Heart right ventricle (tissue), 16 donors: ENCODE results near the gene DNAJB6. TPM values are rescaled to one million over a fixed set of nuclear protein-coding genes. Genes with fewer than 3 reads are reported as not detected.

Experiments used
- ATAC-seq, 8 donors: fragments of 200-7000 bp; cut with Tn5 transposase; one replicate each; pipeline ENCODE4 v1.9.1; 2020; ENCODE audit warnings: mild to moderate bottlenecking in 8 of 8, moderate library complexity in 8 of 8, moderate number of reproducible peaks in 1 of 8
- DNase-seq, 2 donors: peaks; one replicate each; pipeline ENCODE4 v3.0.0-alpha.2; 2020
- H3K27ac ChIP-seq, 10 donors: fragments of 200-600 bp; sonication (generic) in 2 of 10; one replicate each; pipeline versions ENCODE4 v1.5.0 to v1.8.0; 2020 to 2022; ENCODE audit warnings: mild to moderate bottlenecking in 3 of 10
- H3K27me3 ChIP-seq, 7 donors: fragments of 200-600 bp; one replicate each; pipeline ENCODE4 v1.8.0; 2021 to 2022; ENCODE audit warnings: mild to moderate bottlenecking in 2 of 7
- H3K36me3 ChIP-seq, 9 donors: fragments of 200-600 bp; sonication (generic) in 1 of 9; one replicate each; pipeline versions ENCODE4 v1.5.0 to v1.8.0; 2020 to 2022; ENCODE audit warnings: mild to moderate bottlenecking in 2 of 9
- H3K4me1 ChIP-seq, 9 donors: fragments of 200-600 bp; sonication (generic) in 1 of 9; one replicate each; pipeline versions ENCODE4 v1.5.0 to v1.8.0; 2020 to 2022; ENCODE audit warnings: mild to moderate bottlenecking in 4 of 9
- H3K4me3 ChIP-seq, 10 donors: fragments of 200-600 bp; sonication (generic) in 2 of 10; one replicate each; pipeline versions ENCODE4 v1.5.0 to v1.8.0; 2020 to 2022; ENCODE audit warnings: mild to moderate bottlenecking in 7 of 10, moderate library complexity in 2 of 10
- H3K9me3 ChIP-seq, 11 donors: fragments of 200-600 bp in 10 of 11; sonication (generic) in 2 of 11; one replicate each; pipeline versions ENCODE4 v1.5.0 to v1.8.0; 2013 to 2022; ENCODE audit warnings: mild to moderate bottlenecking in 2 of 11, control low read depth in 1 of 11, moderate library complexity in 1 of 11
- WGBS, 2 donors: extraction: QIAGEN DNeasy Blood & Tissue Kit; methylation state at CpG; one replicate each; pipeline ENCODE4 v1.1.7; 2013; ENCODE audit warnings: inconsistent platforms in 1 of 2; 5-methylcytosine and 5-hydroxymethylcytosine counted together
- intact Hi-C, 10 donors: fragments of 100-400 bp; cut with DNase I; formaldehyde crosslinking; loops; one replicate each; pipeline versions ENCODE4 v1.11.1 to v1.14.2; 2022
- polyA plus RNA-seq, 2 donors: library from polyadenylated mRNA; stranded (reverse); fragments of 200-250 nt; gene quantifications; one replicate each; pipeline ENCODE4 v1.2.3, GENCODE V29; 2013
- total RNA-seq, 10 donors: library from RNA; stranded (reverse); fragmentation: NEBNext Ultra II Directional in 3 of 10; extraction: Animal tissue kit (Norgen Biotek cat#: 25700) in 3 of 10; gene quantifications; one replicate each; pipeline versions ENCODE4 v1.2.1 to v1.2.4, GENCODE V29; 2021 to 2023
- TF ChIP-seq, protein P1 (sequence below), 9 donors: fragments of 200-600 bp; sonication (generic) in 2 of 9; IDR thresholded peaks; one replicate each; pipeline versions ENCODE4 v1.5.0 to v1.8.0; 2021 to 2022; ENCODE audit warnings: antibody characterized with exemption in 9 of 9, mild to moderate bottlenecking in 5 of 9, moderate library complexity in 1 of 9
- donor health status: Arrhythmogenic right ventricular cardiomyopathy.
- donor health status: ischemic (EF 13 %, LVEDD 7.1; RV severe dilation, severe dysfunction).
- donor health status: healthy with polysubstance abuse.
- donor health status: DM: no; HTN: yes; CAD: no.
- donor health status: DM: no; HTN: no; CAD: no.
- donor health status: ischemic (EF 25% LVEDD 6.9; RV normal size, moderate dysfunction).
- donor health status: ischemic (EF 25% LVEDD 5.7; RV mildly dilated, moderate dysfunction).
- donor health status: healthy.
- donor health status: DM: yes; HTN: yes; CAD: no.
- donor health status: Ischemic cardiomyopathy.
- donor health status: ischemic (EF 35%, LVEDD 5.7; RV mildly dilated, moderate dysfunction).
- donor health status: nonischemic (EF 11% LVEDD 7.7; RV severe dilation, severe dysfunction).
- donor health status: DM: yes; HTN: yes; CAD: no.
- donor health status: PGD.
- donor health status: ischemic (EF 29% LVEDD 5.4; RV normal size, mild dysfunction).
- donor health status: nonischemic (EF 23%, LVEDD 6.1; RV moderate dilation, normal function).

The DNAJB6 gene
- total and polyA plus RNA-seq, 12 donors: 114 to 200 (median 183) TPM

DNA sequence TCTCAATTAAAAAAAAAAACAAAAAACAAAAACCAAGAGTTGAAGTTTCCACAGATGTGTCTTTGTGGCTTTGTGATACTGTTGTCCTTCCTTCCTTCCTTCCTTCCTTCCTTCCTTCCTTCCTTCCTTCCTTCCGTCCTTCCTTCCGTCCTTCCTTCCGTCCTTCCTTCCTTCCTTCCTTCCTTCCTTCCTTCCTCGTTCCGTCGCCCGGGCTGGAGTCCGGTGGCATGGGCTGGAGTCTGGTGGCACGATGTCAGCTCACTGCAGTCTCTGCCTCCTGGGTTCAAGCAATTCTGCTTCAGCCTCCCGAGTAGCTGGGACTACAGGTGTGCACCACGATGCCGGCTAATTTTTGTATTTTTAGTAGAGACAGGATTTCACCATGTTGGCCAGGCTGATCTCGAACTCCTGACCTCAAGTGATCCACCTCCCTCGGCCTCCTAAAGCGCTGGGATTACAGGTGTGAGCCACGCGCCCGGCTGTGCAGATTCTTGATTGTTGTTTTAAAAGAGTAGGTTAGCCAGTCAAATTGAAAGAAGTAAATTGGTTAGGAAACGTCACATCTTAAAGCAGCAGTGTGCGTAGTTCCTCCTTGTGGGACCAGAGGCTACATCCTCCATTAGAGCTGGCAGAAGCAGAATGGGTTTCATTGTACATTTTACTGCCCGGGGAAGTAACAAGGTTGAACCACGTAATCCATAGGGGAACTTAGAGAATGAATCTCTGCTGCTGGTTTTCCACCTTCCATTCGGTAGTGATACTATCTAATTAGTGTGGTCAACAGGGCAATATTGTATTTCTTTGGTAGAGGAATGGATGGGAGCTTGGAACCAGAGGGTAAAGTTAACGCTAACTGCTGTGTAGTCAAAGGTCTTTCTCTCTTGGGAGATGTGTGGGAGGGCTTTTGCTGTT lies 20.6 kb downstream of the DNAJB6 start:
- H3K36me3 ChIP-seq: peaks cover 0 to 52% (median 3%) of the 10 kb centered on the region in 9 donors
- ATAC-seq (no peak), DNase-seq (no peak)
- no peaks in the 10 kb centered on the region for H3K27me3 ChIP-seq
- TF ChIP-seq, protein P1, sequence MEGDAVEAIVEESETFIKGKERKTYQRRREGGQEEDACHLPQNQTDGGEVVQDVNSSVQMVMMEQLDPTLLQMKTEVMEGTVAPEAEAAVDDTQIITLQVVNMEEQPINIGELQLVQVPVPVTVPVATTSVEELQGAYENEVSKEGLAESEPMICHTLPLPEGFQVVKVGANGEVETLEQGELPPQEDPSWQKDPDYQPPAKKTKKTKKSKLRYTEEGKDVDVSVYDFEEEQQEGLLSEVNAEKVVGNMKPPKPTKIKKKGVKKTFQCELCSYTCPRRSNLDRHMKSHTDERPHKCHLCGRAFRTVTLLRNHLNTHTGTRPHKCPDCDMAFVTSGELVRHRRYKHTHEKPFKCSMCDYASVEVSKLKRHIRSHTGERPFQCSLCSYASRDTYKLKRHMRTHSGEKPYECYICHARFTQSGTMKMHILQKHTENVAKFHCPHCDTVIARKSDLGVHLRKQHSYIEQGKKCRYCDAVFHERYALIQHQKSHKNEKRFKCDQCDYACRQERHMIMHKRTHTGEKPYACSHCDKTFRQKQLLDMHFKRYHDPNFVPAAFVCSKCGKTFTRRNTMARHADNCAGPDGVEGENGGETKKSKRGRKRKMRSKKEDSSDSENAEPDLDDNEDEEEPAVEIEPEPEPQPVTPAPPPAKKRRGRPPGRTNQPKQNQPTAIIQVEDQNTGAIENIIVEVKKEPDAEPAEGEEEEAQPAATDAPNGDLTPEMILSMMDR (IDR thresholded peaks at IDR 0.05): no peak
- no peak overlapping the region for H3K4me3 ChIP-seq
- peaks cover 11 to 91% (median 73%) of the 10 kb centered on the region in 9 donors for H3K4me1 ChIP-seq
- no peaks in the 10 kb centered on the region for H3K9me3 ChIP-seq
- 75 to 87% methylated on average over 21 to 24 of the region's 24 CpGs for WGBS, 2 donors
- peak overlapping the region in 8 of 10 donors; percentile 13 to 77 (median 72) for H3K27ac ChIP-seq
- intact Hi-C loops: no loop called here

DNA sequence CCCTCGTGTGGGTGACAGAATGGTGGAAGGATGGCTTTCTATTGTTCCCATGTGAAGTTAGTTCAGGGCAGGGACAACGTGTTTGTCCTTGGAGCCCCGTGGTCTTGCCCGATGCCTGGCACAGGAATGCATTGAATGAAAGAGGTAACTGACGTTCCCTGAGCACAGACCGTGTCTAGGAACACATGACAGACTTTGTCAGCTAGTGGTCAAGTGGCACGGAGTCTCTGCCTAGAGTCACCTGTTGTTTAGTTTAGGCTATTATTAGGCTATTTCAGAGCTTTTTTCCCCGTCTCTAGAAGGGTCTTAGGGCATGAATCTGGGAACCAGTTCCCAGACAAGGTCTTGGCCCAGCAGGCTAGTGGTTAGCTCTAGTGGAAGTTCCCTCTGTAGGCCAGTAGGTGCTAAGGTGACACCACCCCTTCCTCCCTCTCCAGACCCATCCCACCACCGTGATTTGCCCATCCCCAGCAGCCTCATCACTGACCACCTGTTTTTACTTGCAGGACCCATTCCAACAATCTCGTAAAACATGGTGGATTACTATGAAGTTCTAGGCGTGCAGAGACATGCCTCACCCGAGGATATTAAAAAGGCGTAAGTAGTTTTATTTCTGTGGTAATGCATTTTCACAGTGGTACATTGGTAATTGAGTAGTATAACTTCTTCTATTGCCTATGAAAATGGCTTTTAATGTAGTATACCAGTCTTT lies 21.4 kb downstream of the DNAJB6 start:
- Histone ChIP-seq H3K27ac (peak overlapping the region in 9 of 10 donors; percentile 13 to 77 (median 45)), H3K4me3 (no peak overlapping the region), H3K9me3 (no peaks in the 10 kb centered on the region), H3K36me3 (peaks cover 0 to 60% (median 6%) of the 10 kb centered on the region in 9 donors), H3K4me1 (peaks cover 11 to 83% (median 65%) of the 10 kb centered on the region in 9 donors), H3K27me3 (no peaks in the 10 kb centered on the region)
- intact Hi-C loops: no loop called here
- DNase-seq: peak in 1 of 2 donors; percentile 33
- WGBS, 2 donors: 58 to 69% methylated on average over 13 of the region's 13 CpGs
- peak in 7 of 8 donors; percentile 16 to 76 (median 55) for ATAC-seq
- TF ChIP-seq, protein P1 (IDR thresholded peaks at IDR 0.05): no peak

DNA sequence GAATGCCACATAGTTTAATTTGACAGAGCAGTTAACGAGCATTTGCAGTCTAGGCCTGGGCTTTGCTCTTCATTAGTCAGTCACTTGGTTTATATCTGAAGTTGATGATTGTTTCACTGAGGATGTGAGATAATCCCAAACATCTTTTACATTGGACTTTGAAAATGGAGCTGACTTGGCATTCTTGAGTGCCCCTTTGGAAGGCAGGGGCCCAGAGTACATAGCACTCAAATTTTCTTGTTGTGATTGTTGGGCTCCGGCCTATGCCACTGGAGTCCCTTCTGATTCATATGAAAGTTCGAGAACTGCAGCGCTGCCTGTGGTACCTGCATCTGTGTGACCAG lies 21.9 kb downstream of the DNAJB6 start:
- Histone ChIP-seq H3K9me3 (no peaks in the 10 kb centered on the region), H3K4me1 (peaks cover 11 to 81% (median 60%) of the 10 kb centered on the region in 9 donors), H3K4me3 (no peak overlapping the region), H3K27ac (peak overlapping the region in 7 of 10 donors; percentile 1 to 77 (median 45)), H3K36me3 (peaks cover 0 to 65% (median 11%) of the 10 kb centered on the region in 9 donors), H3K27me3 (no peaks in the 10 kb centered on the region)
- DNase-seq: no peak
- TF ChIP-seq, protein P1 (IDR thresholded peaks at IDR 0.05): no peak
- WGBS, 2 donors: 67 to 81% methylated on average over 4 of the region's 4 CpGs
- ATAC-seq: no peak
- intact Hi-C loops: no loop called here

DNA sequence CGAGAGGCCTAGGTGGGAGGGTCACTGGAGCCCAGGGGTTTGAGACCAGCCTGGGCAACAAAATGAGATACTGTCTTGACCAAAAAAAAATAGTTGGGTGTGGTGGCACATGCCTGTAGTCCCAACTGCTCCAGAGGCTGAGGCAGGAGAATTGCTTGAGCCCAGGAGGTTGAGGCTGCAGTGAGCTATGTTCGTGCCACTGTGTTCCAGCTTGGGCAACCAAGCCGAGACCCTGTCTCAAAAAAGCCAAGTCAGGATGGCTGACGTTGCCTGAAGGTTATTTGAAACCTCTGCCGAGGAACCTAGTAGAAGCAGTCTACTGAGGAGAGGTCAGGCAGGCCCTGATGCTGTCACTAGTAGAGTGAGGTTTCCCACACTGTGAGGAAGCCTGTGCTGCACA lies 22.8 kb downstream of the DNAJB6 start:
- Histone ChIP-seq H3K4me3 (no peak overlapping the region), H3K27ac (peak overlapping the region in 5 of 10 donors; percentile 1 to 77 (median 45))

More for the DNA sequence above, 22.8 kb downstream of the DNAJB6 start:
- 55 to 65% methylated on average over 5 of the region's 5 CpGs for WGBS, 2 donors
- Histone ChIP-seq H3K36me3 (peaks cover 0 to 74% (median 20%) of the 10 kb centered on the region in 9 donors), H3K27me3 (no peaks in the 10 kb centered on the region), H3K9me3 (no peaks in the 10 kb centered on the region), H3K4me1 (peaks cover 10 to 77% (median 52%) of the 10 kb centered on the region in 9 donors)
- TF ChIP-seq, protein P1 (IDR thresholded peaks at IDR 0.05): no peak
- intact Hi-C loops: no loop called here
- ATAC-seq: no peak
- no peak for DNase-seq
